Peyer's patch (tissue), 4 donors: Measurements from ENCODE around the gene SLC35D3.
"Not testable (repeated sequence)": the region's sequence is repeated elsewhere in the genome, so short reads cannot be mapped to it uniquely, and the experiment has no call there.

Source experiments
- CTCF ChIP-seq, 6 experiments: fragments of 450-650 bp in 4 of 6; fragments of 200-600 bp in 2 of 6; sonication (generic) in 1 of 6; IDR thresholded peaks; one replicate each; pipeline ENCODE4 v1.5.1; 2017 to 2019; ENCODE audit warnings: antibody characterized with exemption in 6 of 6, mild to moderate bottlenecking in 3 of 6, moderate library complexity in 1 of 6
- POLR2A ChIP-seq, 2 donors: fragments of 450-650 bp; IDR thresholded peaks; one replicate each; pipeline ENCODE4 v1.5.1; 2017; ENCODE audit warnings: antibody characterized with exemption in 2 of 2, mild to moderate bottlenecking in 2 of 2, moderate library complexity in 2 of 2

GRCh38 chr6:136949957-136950356, 27.9 kb downstream of the SLC35D3 start:
- not testable (repeated sequence) for TF ChIP-seq CTCF, POLR2A (IDR thresholded peaks at IDR 0.05)
